Endothelial cell of umbilical vein (primary cell): ENCODE results near the gene HECW1. TPM values are rescaled to one million over a fixed set of nuclear protein-coding genes. Genes with fewer than 3 reads are reported as not detected.

Experiments used
- BruUV-seq: library from RNA; stranded (reverse); fragments of 400-500 nt; replicated peaks from 2 replicates; lab custom pipeline; 2021; lab: Mats Ljungman, UMichigan
- CTCF ChIA-PET: fragments of 300-600, 350-600 bp; sonication (Branson Sonifier 250); formaldehyde crosslinking; loops from one replicate; lab custom pipeline; 2021; ENCODE audit warnings: antibody characterized with exemption, inconsistent platforms; lab: Charles Lee
- POLR2A ChIA-PET: fragments of 300-600, 350-600 bp; sonication (Branson Sonifier 250); formaldehyde crosslinking; loops from one replicate; lab custom pipeline; 2021; ENCODE audit warnings: antibody characterized with exemption, inconsistent platforms; lab: Charles Lee
- DNase-seq: peaks from one replicate; pipeline ENCODE4 v3.0.0-alpha.2; 2011; ENCODE audit warnings: low read depth, low spot score
- FAIRE-seq: peaks from 2 replicates; lab custom pipeline; 2011; peaks lifted over from hg19 to GRCh38; lab: Jason Lieb, UNC
- H2AFZ ChIP-seq: 2 replicates; pipeline ENCODE4 v1.6.0; 2012; ENCODE audit warnings: low read depth, low read length, control low read depth, inconsistent platforms
- H3K27ac ChIP-seq: 2 replicates; pipeline ENCODE4 v1.5.1; 2011; ENCODE audit warnings: low read depth, mild to moderate bottlenecking, control low read depth, low read length, moderate library complexity; ENCODE audit not compliant: insufficient read depth
- H3K27me3 ChIP-seq, 2 experiments: 2 replicates each; pipeline versions ENCODE4 v1.6.0 to v1.6.1; 2011; ENCODE audit warnings: low read length in 2 of 2, mixed read lengths in 1 of 2; ENCODE audit not compliant: control insufficient read depth in 2 of 2, insufficient read depth in 2 of 2
- H3K36me3 ChIP-seq, 2 experiments: 2 replicates in 1 of 2; 3 replicates in 1 of 2; pipeline ENCODE4 v1.5.1; 2011; ENCODE audit warnings: low read length in 2 of 2, mild to moderate bottlenecking in 1 of 2, moderate library complexity in 1 of 2; ENCODE audit not compliant: control insufficient read depth in 2 of 2, insufficient read depth in 2 of 2; ENCODE audit errors: extremely low read depth in 1 of 2
- H3K4me1 ChIP-seq: 3 replicates; pipeline ENCODE4 v1.5.1; 2011; ENCODE audit warnings: mild to moderate bottlenecking, low read length; ENCODE audit not compliant: control insufficient read depth, insufficient read depth; ENCODE audit errors: extremely low read depth
- H3K4me2 ChIP-seq: 2 replicates; pipeline ENCODE4 v1.6.1; 2011; ENCODE audit warnings: low read length, control low read depth, mixed read lengths; ENCODE audit not compliant: insufficient read depth
- H3K4me3 ChIP-seq, 3 experiments: fragments of 200-600 bp in 1 of 3; sonication (generic), shearing (Covaris generic) in 1 of 3; replicated peaks in 1 of 3; 2 replicates each; pipeline ENCODE4 v1.5.1; 2011 to 2016; ENCODE audit warnings: control low read depth in 3 of 3, low read length in 3 of 3, mild to moderate bottlenecking in 2 of 3, inconsistent platforms in 1 of 3, low read depth in 1 of 3, moderate library complexity in 1 of 3; ENCODE audit not compliant: insufficient read depth in 1 of 3
- H3K79me2 ChIP-seq: 2 replicates; pipeline ENCODE4 v1.6.0; 2012; ENCODE audit warnings: low read length, inconsistent platforms; ENCODE audit not compliant: control insufficient read depth, insufficient read depth
- H3K9ac ChIP-seq: replicated peaks from 2 replicates; pipeline ENCODE3; 2011; ENCODE audit warnings: low read length, control low read depth; ENCODE audit not compliant: insufficient read depth; ENCODE audit errors: extremely low read depth
- H3K9me1 ChIP-seq: replicated peaks from 3 replicates; pipeline ENCODE4 v1.6.0; 2011; ENCODE audit warnings: mild to moderate bottlenecking, low read length; ENCODE audit not compliant: control insufficient read depth, insufficient read depth; ENCODE audit errors: extremely low read depth
- H3K9me3 ChIP-seq: replicated peaks from 2 replicates; pipeline ENCODE4 v1.5.1; 2012; ENCODE audit warnings: low read length, inconsistent platforms; ENCODE audit not compliant: control insufficient read depth, insufficient read depth
- H4K20me1 ChIP-seq: replicated peaks from 2 replicates; pipeline ENCODE3; 2011; ENCODE audit warnings: mild to moderate bottlenecking, low read length; ENCODE audit not compliant: control insufficient read depth, insufficient read depth; ENCODE audit errors: extremely low read depth
- CTCF ChIP-seq, 2 donors: IDR thresholded peaks; 1 replicate in 1 of 2; 2 replicates in 1 of 2; pipeline ENCODE4 v1.5.1; 2011; ENCODE audit warnings: low read length in 2 of 2, mild to moderate bottlenecking in 2 of 2, moderate library complexity in 2 of 2, control low read depth in 1 of 2, inconsistent platforms in 1 of 2, low read depth in 1 of 2; ENCODE audit not compliant: insufficient read depth in 1 of 2; ENCODE audit errors: extremely low read depth in 1 of 2
- EZH2 ChIP-seq: IDR thresholded peaks from 2 replicates; pipeline ENCODE4 v1.6.1; 2012; ENCODE audit warnings: borderline replicate concordance, low read depth, mild to moderate bottlenecking, moderate library complexity, low read length, inconsistent platforms; ENCODE audit not compliant: severe bottlenecking
- FOS ChIP-seq: IDR thresholded peaks from 2 replicates; pipeline ENCODE4 v1.6.1; 2011; ENCODE audit warnings: mild to moderate bottlenecking, low read length, moderate library complexity, borderline replicate concordance; ENCODE audit not compliant: insufficient read depth
- GATA2 ChIP-seq: IDR thresholded peaks from 2 replicates; pipeline ENCODE4 v1.7.0; 2011; ENCODE audit warnings: low read depth, mild to moderate bottlenecking, moderate library complexity, mixed read lengths, low read length; ENCODE audit not compliant: insufficient read length, insufficient read depth
- JUN ChIP-seq: IDR thresholded peaks from 2 replicates; pipeline ENCODE4 v1.6.1; 2011; ENCODE audit warnings: borderline replicate concordance, low read depth; ENCODE audit not compliant: insufficient read length, insufficient read depth
- MAX ChIP-seq: IDR thresholded peaks from 2 replicates; pipeline ENCODE4 v1.6.1; 2011; ENCODE audit not compliant: insufficient read depth, insufficient read length
- MYC ChIP-seq: IDR thresholded peaks from one replicate; pipeline ENCODE4 v1.6.1; 2011; ENCODE audit warnings: mild to moderate bottlenecking, low read depth, low read length
- POLR2A ChIP-seq: IDR thresholded peaks from 2 replicates; pipeline ENCODE4 v1.6.1; 2012; ENCODE audit warnings: low read depth, mild to moderate bottlenecking, control low read depth, low read length
- POLR2AphosphoS5 ChIP-seq: IDR thresholded peaks from 2 replicates; pipeline ENCODE4 v1.6.1; 2012; ENCODE audit warnings: low read depth, mild to moderate bottlenecking, control low read depth, low read length, moderate library complexity; ENCODE audit not compliant: insufficient read depth
- dilution Hi-C: fragments of 300-500 bp; cut with MboI; formaldehyde crosslinking; loops from one replicate; pipeline ENCODE4 v1.15.0; 2019; ENCODE audit warnings: low sequenced_read_pairs; ENCODE audit not compliant: extremely low pct_ligation_motif_present
- intact Hi-C: fragments of 100-400 bp; cut with micrococcal nuclease; formaldehyde crosslinking; loops from one replicate; pipeline ENCODE4 v1.10.0; 2022
- polyA plus RNA-seq, 4 experiments: library from polyadenylated mRNA; depleted of rRNA in 3 of 4; stranded (reverse) in 3 of 4; unstranded in 1 of 4; fragments of >200 nt; gene quantifications; 2 replicates each; pipeline versions ENCODE4 v1.2.1 to v1.2.3, GENCODE V29; 2011 to 2012; ENCODE audit warnings: missing spikeins in 1 of 4
- total RNA-seq: library from RNA; stranded (reverse); gene quantifications from 2 replicates; pipeline ENCODE4 v1.2.3, GENCODE V29; 2021

HECW1 gene
- total and polyA plus RNA-seq, 2 donors (not counting 3 experiments of a cell fraction or from before 2014, with no cell fraction given): not detected

DNA sequence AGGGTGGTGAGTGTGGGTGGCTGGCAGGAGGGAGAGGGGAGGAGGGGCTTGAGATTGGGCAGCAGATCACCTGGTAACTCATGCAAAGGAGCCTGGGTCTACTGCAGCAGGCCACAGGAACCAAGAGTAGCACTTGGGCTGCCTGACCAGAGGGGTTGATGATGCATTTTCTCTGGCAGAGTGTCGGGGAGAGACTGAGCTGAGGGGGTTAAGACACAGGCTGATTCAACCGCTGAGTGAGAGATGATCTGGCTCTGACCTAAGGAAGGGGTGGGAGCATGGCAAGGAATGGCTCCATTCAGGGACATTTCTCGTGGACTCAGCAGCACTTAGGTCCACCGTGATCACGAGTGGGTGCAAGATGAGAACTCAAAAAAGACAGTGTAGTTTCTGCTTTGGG lies 355.0 kb downstream of the HECW1 start:
- Histone ChIP-seq H3K4me1 (no peaks in the 10 kb centered on the region), H2AFZ (no peak overlapping the region), H3K4me3 (no peak overlapping the region), H3K9me1 (no peaks in the 10 kb centered on the region), H3K9me3 (no peaks in the 10 kb centered on the region), H3K9ac (no peak overlapping the region), H4K20me1 (no peaks in the 10 kb centered on the region), H3K79me2 (no peaks in the 10 kb centered on the region), H3K27me3 (peaks cover 3 to 6% of the 10 kb centered on the region in 2 experiments), H3K4me2 (no peak overlapping the region), H3K36me3 (no peaks in the 10 kb centered on the region), H3K27ac (no peak overlapping the region)
- FAIRE-seq (no peak), DNase-seq (no peak)
- CTCF ChIA-PET: no interaction called here
- TF ChIP-seq MAX (no peak), EZH2 (no peak), CTCF (IDR thresholded peaks at IDR 0.05; ENCODE audit: extremely low read depth in 1 of 2, insufficient read depth in 1 of 2, low read depth in 1 of 2, low read length in 2 of 2) (no peak), POLR2A (no peak), JUN (no peak), GATA2 (no peak), POLR2AphosphoS5 (no peak), MYC (no peak), FOS (no peak)
- dilution Hi-C loops: no loop called here
- POLR2A ChIA-PET: no interaction called here
- intact Hi-C loops: no loop called here
- BruUV-seq: no TSS peak
